H1 (cell line): ENCODE measurements around the gene ASB6. TPM values are rescaled to one million over a fixed set of nuclear protein-coding genes. Genes with fewer than 3 reads are reported as not detected.
A peak's percentile ranks its signal among the peaks of the same experiment; 100 is the strongest.

Experiments used
- CBX8 ChIP-seq: fragments of 300-800, 300-1000 bp; sonication (generic); IDR thresholded peaks from 2 replicates; pipeline ENCODE4 v1.7.1; 2016; ENCODE audit warnings: low read depth, low read length, borderline replicate concordance
- E2F6 ChIP-seq: IDR thresholded peaks from 2 replicates; pipeline ENCODE4 v1.6.1; 2012; ENCODE audit warnings: inconsistent platforms
- EP300 ChIP-seq, 2 experiments: IDR thresholded peaks; 1 replicate in 1 of 2; 2 replicates in 1 of 2; pipeline ENCODE4 v1.6.1; 2011 to 2012; ENCODE audit warnings: low read depth in 2 of 2, low read length in 2 of 2, mild to moderate bottlenecking in 2 of 2, borderline replicate concordance in 1 of 2, inconsistent platforms in 1 of 2, moderate library complexity in 1 of 2
- PHF8 ChIP-seq: fragments of 200-600 bp; sonication (generic); conservative IDR thresholded peaks from 2 replicates; pipeline ENCODE4 v1.7.1; 2012; ENCODE audit warnings: low read depth, mild to moderate bottlenecking, inconsistent platforms, low read length, moderate library complexity
- SUZ12 ChIP-seq: fragments of 200-600 bp; sonication (generic); IDR thresholded peaks from 2 replicates; pipeline ENCODE4 v1.6.1; 2012; ENCODE audit warnings: mild to moderate bottlenecking, inconsistent platforms, low read length, moderate library complexity, mixed read lengths
- USF2 ChIP-seq: IDR thresholded peaks from 2 replicates; pipeline ENCODE4 v1.6.1; 2011; ENCODE audit warnings: low read length, improper control_type of control experiment
- polyA plus RNA-seq, 7 experiments: library from polyadenylated mRNA; depleted of rRNA in 3 of 7; stranded (reverse) in 5 of 7; unstranded in 2 of 7; fragments of >200 nt in 5 of 7; fragments of 200-250 nt in 2 of 7; gene quantifications; 1 replicate in 5 of 7; 2 replicates in 1 of 7; 4 replicates in 1 of 7; pipeline versions ENCODE4 v1.2.1 to v1.2.3, GENCODE V29; 2011 to 2013; ENCODE audit warnings: missing spikeins in 2 of 7, mixed read lengths in 2 of 7
- total RNA-seq: library from RNA; stranded (reverse); fragmentation: NEBNext Ultra II Directional; extraction: Animal tissue kit (Norgen Biotek cat#: 25700); gene quantifications from 2 replicates; pipeline ENCODE4 v1.2.1, GENCODE V29; 2021
- TF ChIP-seq, protein P1 (sequence below): fragments of 300-600 bp; sonication (generic); IDR thresholded peaks from 2 replicates; pipeline ENCODE4 v1.7.1; 2012; ENCODE audit warnings: low read length, moderate library complexity, mild to moderate bottlenecking, inconsistent platforms; ENCODE audit not compliant: insufficient replicate concordance

Gene ASB6
- total and polyA plus RNA-seq, 2 of the 8 experiments (the other 6 are each of a cell fraction or from before 2014, with no cell fraction given), result 14.0 to 17.3 TPM

GRCh38 chr9:129641750-129642585 lies at the start of gene ASB6 (continued):
- TF ChIP-seq, protein P1, sequence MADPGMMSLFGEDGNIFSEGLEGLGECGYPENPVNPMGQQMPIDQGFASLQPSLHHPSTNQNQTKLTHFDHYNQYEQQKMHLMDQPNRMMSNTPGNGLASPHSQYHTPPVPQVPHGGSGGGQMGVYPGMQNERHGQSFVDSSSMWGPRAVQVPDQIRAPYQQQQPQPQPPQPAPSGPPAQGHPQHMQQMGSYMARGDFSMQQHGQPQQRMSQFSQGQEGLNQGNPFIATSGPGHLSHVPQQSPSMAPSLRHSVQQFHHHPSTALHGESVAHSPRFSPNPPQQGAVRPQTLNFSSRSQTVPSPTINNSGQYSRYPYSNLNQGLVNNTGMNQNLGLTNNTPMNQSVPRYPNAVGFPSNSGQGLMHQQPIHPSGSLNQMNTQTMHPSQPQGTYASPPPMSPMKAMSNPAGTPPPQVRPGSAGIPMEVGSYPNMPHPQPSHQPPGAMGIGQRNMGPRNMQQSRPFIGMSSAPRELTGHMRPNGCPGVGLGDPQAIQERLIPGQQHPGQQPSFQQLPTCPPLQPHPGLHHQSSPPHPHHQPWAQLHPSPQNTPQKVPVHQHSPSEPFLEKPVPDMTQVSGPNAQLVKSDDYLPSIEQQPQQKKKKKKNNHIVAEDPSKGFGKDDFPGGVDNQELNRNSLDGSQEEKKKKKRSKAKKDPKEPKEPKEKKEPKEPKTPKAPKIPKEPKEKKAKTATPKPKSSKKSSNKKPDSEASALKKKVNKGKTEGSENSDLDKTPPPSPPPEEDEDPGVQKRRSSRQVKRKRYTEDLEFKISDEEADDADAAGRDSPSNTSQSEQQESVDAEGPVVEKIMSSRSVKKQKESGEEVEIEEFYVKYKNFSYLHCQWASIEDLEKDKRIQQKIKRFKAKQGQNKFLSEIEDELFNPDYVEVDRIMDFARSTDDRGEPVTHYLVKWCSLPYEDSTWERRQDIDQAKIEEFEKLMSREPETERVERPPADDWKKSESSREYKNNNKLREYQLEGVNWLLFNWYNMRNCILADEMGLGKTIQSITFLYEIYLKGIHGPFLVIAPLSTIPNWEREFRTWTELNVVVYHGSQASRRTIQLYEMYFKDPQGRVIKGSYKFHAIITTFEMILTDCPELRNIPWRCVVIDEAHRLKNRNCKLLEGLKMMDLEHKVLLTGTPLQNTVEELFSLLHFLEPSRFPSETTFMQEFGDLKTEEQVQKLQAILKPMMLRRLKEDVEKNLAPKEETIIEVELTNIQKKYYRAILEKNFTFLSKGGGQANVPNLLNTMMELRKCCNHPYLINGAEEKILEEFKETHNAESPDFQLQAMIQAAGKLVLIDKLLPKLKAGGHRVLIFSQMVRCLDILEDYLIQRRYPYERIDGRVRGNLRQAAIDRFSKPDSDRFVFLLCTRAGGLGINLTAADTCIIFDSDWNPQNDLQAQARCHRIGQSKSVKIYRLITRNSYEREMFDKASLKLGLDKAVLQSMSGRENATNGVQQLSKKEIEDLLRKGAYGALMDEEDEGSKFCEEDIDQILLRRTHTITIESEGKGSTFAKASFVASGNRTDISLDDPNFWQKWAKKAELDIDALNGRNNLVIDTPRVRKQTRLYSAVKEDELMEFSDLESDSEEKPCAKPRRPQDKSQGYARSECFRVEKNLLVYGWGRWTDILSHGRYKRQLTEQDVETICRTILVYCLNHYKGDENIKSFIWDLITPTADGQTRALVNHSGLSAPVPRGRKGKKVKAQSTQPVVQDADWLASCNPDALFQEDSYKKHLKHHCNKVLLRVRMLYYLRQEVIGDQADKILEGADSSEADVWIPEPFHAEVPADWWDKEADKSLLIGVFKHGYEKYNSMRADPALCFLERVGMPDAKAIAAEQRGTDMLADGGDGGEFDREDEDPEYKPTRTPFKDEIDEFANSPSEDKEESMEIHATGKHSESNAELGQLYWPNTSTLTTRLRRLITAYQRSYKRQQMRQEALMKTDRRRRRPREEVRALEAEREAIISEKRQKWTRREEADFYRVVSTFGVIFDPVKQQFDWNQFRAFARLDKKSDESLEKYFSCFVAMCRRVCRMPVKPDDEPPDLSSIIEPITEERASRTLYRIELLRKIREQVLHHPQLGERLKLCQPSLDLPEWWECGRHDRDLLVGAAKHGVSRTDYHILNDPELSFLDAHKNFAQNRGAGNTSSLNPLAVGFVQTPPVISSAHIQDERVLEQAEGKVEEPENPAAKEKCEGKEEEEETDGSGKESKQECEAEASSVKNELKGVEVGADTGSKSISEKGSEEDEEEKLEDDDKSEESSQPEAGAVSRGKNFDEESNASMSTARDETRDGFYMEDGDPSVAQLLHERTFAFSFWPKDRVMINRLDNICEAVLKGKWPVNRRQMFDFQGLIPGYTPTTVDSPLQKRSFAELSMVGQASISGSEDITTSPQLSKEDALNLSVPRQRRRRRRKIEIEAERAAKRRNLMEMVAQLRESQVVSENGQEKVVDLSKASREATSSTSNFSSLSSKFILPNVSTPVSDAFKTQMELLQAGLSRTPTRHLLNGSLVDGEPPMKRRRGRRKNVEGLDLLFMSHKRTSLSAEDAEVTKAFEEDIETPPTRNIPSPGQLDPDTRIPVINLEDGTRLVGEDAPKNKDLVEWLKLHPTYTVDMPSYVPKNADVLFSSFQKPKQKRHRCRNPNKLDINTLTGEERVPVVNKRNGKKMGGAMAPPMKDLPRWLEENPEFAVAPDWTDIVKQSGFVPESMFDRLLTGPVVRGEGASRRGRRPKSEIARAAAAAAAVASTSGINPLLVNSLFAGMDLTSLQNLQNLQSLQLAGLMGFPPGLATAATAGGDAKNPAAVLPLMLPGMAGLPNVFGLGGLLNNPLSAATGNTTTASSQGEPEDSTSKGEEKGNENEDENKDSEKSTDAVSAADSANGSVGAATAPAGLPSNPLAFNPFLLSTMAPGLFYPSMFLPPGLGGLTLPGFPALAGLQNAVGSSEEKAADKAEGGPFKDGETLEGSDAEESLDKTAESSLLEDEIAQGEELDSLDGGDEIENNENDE, result no peak
- TF ChIP-seq USF2 (no peak), CBX8 (no peak), PHF8 (peak; percentile 84), SUZ12 (no peak), E2F6 (no peak), EP300 (IDR thresholded peaks at IDR 0.05; ENCODE audit: borderline replicate concordance in 1 of 2, low read depth in 2 of 2, low read length in 2 of 2) (peak in 1 of 2 experiments; percentile 73; a peak in 1 of 3 replicates)
